ENCODE data around the gene HOXD11. TPM values are rescaled to one million over a fixed set of nuclear protein-coding genes. Genes with fewer than 3 reads are reported as not detected.
A peak's percentile ranks its signal among the peaks of the same experiment; 100 is the strongest.

The HOXD11 gene
- total RNA-seq, 1 experiment from 2014 or later: 107 TPM

- H3K9me3 ChIP-seq (ENCODE audit: low read depth, low read length, poor library complexity, severe bottlenecking): no peaks in the 10 kb centered on the region
- ChIA-PET CTCF (no interaction called here), POLR2A (ENCODE audit: low non-redundant PET) (no interaction called here)
- H3K36me3 ChIP-seq (ENCODE audit: insufficient read depth, low read length, poor library complexity, severe bottlenecking): peaks cover 52% of the 10 kb centered on the region
- peak; percentile 61 for DNase-seq (ENCODE audit: low spot score)
- peaks cover 65% of the 10 kb centered on the region for H3K4me1 ChIP-seq (ENCODE audit: insufficient read depth, low read length, poor library complexity, severe bottlenecking)
- H3K4me3 ChIP-seq (ENCODE audit: low read depth, low read length, poor library complexity, severe bottlenecking): peak overlapping the region; percentile 71
- intact Hi-C loops (cut with micrococcal nuclease; ENCODE audit: unreplicated experiment): loop anchor here (10.0 kb wide), 1 partner anchor 1631 kb away; no protein-coding TSS in a partner anchor
- no peaks in the 10 kb centered on the region for H3K27me3 ChIP-seq (replicated peaks; ENCODE audit: insufficient read depth, low read depth, low read length, poor library complexity)
- no peak for TF ChIP-seq CTCF (conservative IDR thresholded peaks at IDR 0.05; ENCODE audit: low read depth, low read length)
- no peak for TF ChIP-seq EZH2 (IDR thresholded peaks at IDR 0.05; ENCODE audit: borderline replicate concordance, low read depth, low read length, poor library complexity, severe bottlenecking)
- H3K27ac ChIP-seq (ENCODE audit: low read depth, low read length, poor library complexity, severe bottlenecking): peak overlapping the region; percentile 98
- no TSS peak for BruUV-seq (replicated peaks)
These were observed 16.5 kb downstream of the HOXD11 start for GRCh38 chr2:176123411-176124109.

- POLR2A ChIA-PET (ENCODE audit: low non-redundant PET): no interaction called here
- Histone ChIP-seq H3K9me3 (ENCODE audit: low read depth, low read length, poor library complexity, severe bottlenecking) (no peaks in the 10 kb centered on the region), H3K27me3 (replicated peaks; ENCODE audit: insufficient read depth, low read depth, low read length, poor library complexity) (no peaks in the 10 kb centered on the region), H3K36me3 (ENCODE audit: insufficient read depth, low read length, poor library complexity, severe bottlenecking) (peaks cover 45% of the 10 kb centered on the region), H3K4me3 (ENCODE audit: low read depth, low read length, poor library complexity, severe bottlenecking) (peak overlapping the region; percentile 71), H3K27ac (ENCODE audit: low read depth, low read length, poor library complexity, severe bottlenecking) (peak overlapping the region; percentile 98), H3K4me1 (ENCODE audit: insufficient read depth, low read length, poor library complexity, severe bottlenecking) (peaks cover 62% of the 10 kb centered on the region)
- BruUV-seq (replicated peaks): TSS peak; percentile 37
- CTCF ChIA-PET: no interaction called here
- peak; percentile 41 for DNase-seq (ENCODE audit: low spot score)
- TF ChIP-seq CTCF (conservative IDR thresholded peaks at IDR 0.05; ENCODE audit: low read depth, low read length) (no peak), EZH2 (IDR thresholded peaks at IDR 0.05; ENCODE audit: borderline replicate concordance, low read depth, low read length, poor library complexity, severe bottlenecking) (no peak)
- intact Hi-C loops (cut with micrococcal nuclease; ENCODE audit: unreplicated experiment): loop anchor here (10.0 kb wide), 1 partner anchor 1630 kb away; no protein-coding TSS in a partner anchor
These were observed 17.2 kb downstream of the HOXD11 start for GRCh38 chr2:176124110-176124946.

GRCh38 chr2:176124947-176125771 lies 18.1 kb downstream of the HOXD11 start:
- peak overlapping the region; percentile 71 for H3K4me3 ChIP-seq (ENCODE audit: low read depth, low read length, poor library complexity, severe bottlenecking)
- peak; percentile 21 for DNase-seq (ENCODE audit: low spot score)
- no peaks in the 10 kb centered on the region for H3K27me3 ChIP-seq (replicated peaks; ENCODE audit: insufficient read depth, low read depth, low read length, poor library complexity)
- no TSS peak for BruUV-seq (replicated peaks)
- no peak for TF ChIP-seq CTCF (conservative IDR thresholded peaks at IDR 0.05; ENCODE audit: low read depth, low read length)
- TF ChIP-seq EZH2 (IDR thresholded peaks at IDR 0.05; ENCODE audit: borderline replicate concordance, low read depth, low read length, poor library complexity, severe bottlenecking): no peak
- peak overlapping the region; percentile 98 for H3K27ac ChIP-seq (ENCODE audit: low read depth, low read length, poor library complexity, severe bottlenecking)
- no peaks in the 10 kb centered on the region for H3K9me3 ChIP-seq (ENCODE audit: low read depth, low read length, poor library complexity, severe bottlenecking)
- intact Hi-C loops (cut with micrococcal nuclease; ENCODE audit: unreplicated experiment): loop anchor here (5.0 to 10.0 kb wide), 4 partner anchors 427 to 1630 kb away; no protein-coding TSS in a partner anchor
- POLR2A ChIA-PET (ENCODE audit: low non-redundant PET): interaction anchor here (0.7 kb wide), 1 partner anchor 1025 kb away, joined by 4 read pairs; no protein-coding TSS in a partner anchor
- CTCF ChIA-PET: interaction anchor here (0.6 kb wide), 1 partner anchor 1023 kb away, joined by 4 read pairs; no protein-coding TSS in a partner anchor
- peaks cover 54% of the 10 kb centered on the region for H3K4me1 ChIP-seq (ENCODE audit: insufficient read depth, low read length, poor library complexity, severe bottlenecking)
- H3K36me3 ChIP-seq (ENCODE audit: insufficient read depth, low read length, poor library complexity, severe bottlenecking): peaks cover 37% of the 10 kb centered on the region
